Measurements from ENCODE around the gene SLIT3.

Gene SLIT3

DNA sequence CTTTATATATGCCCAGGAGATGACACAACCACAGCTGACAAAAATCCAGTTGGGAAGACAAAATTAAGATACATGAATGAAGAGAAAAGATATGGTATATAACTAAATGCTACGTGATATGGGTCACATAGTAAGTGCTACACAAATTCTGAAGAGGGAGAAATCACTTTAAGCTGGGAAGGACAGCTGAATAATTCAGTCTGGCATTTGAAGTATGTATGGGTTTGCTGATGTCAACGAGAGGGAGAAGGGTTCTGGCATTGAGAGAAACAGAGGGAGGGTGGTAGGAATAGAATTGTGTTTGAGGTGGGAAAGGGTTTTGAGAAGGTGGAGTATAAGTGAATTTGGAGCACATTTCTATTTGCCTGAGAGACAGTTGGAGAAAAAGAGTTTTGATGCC, 6.7 kb upstream of the SLIT3 start (continued):
- no peak for TF ChIP-seq CTCF (tag by site-specific recombination; IDR thresholded peaks at IDR 0.05)

GRCh38 chr5:169305366-169305765, 4.4 kb upstream of the SLIT3 start:
- H3K4me3 ChIP-seq (ENCODE audit: low read depth, low read length): no peak overlapping the region
- no peaks in the 10 kb centered on the region for H3K9me3 ChIP-seq (ENCODE audit: control insufficient read depth, insufficient read depth, low read depth, low read length)
- H3K4me1 ChIP-seq (ENCODE audit: control insufficient read depth, insufficient read depth, low read length): peaks cover 5% of the 10 kb centered on the region; the same call in 1 of the 2 replicates
- TF ChIP-seq ZNF658 (tag by site-specific recombination; IDR thresholded peaks at IDR 0.05) (no peak), HOXC10 (CRISPR knock-in tag; IDR thresholded peaks at IDR 0.05) (no peak), ZNF843 (tag by site-specific recombination; IDR thresholded peaks at IDR 0.05) (no peak), ZNF214 (tag by site-specific recombination; IDR thresholded peaks at IDR 0.05; ENCODE audit: borderline replicate concordance) (no peak), ZNF274 (IDR thresholded peaks at IDR 0.05; ENCODE audit: low read length) (no peak), ZNF274 (tag by site-specific recombination; IDR thresholded peaks at IDR 0.05; ENCODE audit: borderline replicate concordance) (no peak), PRDM1 (tag by site-specific recombination; IDR thresholded peaks at IDR 0.05) (no peak), ZNF10 (tag by site-specific recombination; IDR thresholded peaks at IDR 0.05) (no peak), ZBTB6 (tag by site-specific recombination; IDR thresholded peaks at IDR 0.05) (no peak), ZFP37 (tag by site-specific recombination; IDR thresholded peaks at IDR 0.05) (no peak), ZNF776 (tag by site-specific recombination; IDR thresholded peaks at IDR 0.05; ENCODE audit: borderline replicate concordance) (no peak), ZNF558 (tag by site-specific recombination; IDR thresholded peaks at IDR 0.05) (no peak), ZNF433 (tag by site-specific recombination; IDR thresholded peaks at IDR 0.05; ENCODE audit: low read depth) (no peak), OSR2 (tag by site-specific recombination; IDR thresholded peaks at IDR 0.05) (no peak)
- TF ChIP-seq, protein P1, sequence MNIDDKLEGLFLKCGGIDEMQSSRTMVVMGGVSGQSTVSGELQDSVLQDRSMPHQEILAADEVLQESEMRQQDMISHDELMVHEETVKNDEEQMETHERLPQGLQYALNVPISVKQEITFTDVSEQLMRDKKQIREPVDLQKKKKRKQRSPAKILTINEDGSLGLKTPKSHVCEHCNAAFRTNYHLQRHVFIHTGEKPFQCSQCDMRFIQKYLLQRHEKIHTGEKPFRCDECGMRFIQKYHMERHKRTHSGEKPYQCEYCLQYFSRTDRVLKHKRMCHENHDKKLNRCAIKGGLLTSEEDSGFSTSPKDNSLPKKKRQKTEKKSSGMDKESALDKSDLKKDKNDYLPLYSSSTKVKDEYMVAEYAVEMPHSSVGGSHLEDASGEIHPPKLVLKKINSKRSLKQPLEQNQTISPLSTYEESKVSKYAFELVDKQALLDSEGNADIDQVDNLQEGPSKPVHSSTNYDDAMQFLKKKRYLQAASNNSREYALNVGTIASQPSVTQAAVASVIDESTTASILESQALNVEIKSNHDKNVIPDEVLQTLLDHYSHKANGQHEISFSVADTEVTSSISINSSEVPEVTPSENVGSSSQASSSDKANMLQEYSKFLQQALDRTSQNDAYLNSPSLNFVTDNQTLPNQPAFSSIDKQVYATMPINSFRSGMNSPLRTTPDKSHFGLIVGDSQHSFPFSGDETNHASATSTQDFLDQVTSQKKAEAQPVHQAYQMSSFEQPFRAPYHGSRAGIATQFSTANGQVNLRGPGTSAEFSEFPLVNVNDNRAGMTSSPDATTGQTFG (tag by site-specific recombination; IDR thresholded peaks at IDR 0.05; ENCODE audit: borderline replicate concordance): no peak
- TF ChIP-seq, protein P2, sequence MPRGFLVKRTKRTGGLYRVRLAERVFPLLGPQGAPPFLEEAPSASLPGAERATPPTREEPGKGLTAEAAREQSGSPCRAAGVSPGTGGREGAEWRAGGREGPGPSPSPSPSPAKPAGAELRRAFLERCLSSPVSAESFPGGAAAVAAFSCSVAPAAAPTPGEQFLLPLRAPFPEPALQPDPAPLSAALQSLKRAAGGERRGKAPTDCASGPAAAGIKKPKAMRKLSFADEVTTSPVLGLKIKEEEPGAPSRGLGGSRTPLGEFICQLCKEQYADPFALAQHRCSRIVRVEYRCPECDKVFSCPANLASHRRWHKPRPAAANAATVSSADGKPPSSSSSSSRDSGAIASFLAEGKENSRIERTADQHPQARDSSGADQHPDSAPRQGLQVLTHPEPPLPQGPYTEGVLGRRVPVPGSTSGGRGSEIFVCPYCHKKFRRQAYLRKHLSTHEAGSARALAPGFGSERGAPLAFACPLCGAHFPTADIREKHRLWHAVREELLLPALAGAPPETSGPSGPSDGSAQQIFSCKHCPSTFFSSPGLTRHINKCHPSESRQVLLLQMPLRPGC (tag by site-specific recombination; IDR thresholded peaks at IDR 0.05): no peak
- H3K27ac ChIP-seq (ENCODE audit: extremely low read depth, low read depth, low read length): no peak overlapping the region
- POLR2A ChIA-PET: no interaction called here
- H3K36me3 ChIP-seq (ENCODE audit: control insufficient read depth in 2 of 2, insufficient read depth in 1 of 2, low read length in 2 of 2): no peaks in the 10 kb centered on the region
- CTCF ChIA-PET: interaction anchor here (0.6 to 0.7 kb wide), 2 partner anchors 283 to 331 kb away, joined by 3 read pairs; no protein-coding TSS in a partner anchor

DNA sequence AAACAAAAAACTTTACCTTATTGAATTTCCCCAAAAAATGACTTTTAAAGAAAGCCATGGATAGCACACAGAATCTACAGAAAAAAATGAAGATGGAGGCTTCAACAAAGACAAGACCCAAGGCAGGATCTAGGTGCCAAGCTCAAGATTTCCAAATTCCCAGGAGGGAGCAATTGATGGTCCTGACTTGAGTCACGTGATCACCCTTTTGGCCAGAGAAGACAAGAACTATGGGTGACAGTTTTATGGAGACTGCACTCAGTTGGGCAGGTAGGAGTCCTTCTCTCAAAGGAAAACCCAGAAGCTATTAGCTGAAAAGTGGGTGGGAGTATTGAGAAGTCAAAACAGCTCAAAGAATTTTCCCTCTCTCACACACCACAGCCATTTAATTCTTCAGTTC, 3.2 kb upstream of the SLIT3 start:
- CTCF ChIA-PET: interaction anchor here (0.6 to 4.2 kb wide), 4 partner anchors 70 to 317 kb away, joined by 3 to 25 read pairs (median 5); no protein-coding TSS in a partner anchor
- TF ChIP-seq ZNF112 (tag by site-specific recombination; IDR thresholded peaks at IDR 0.05): no peak
- TF ChIP-seq OVOL3 (tag by site-specific recombination; IDR thresholded peaks at IDR 0.05): no peak
- no peak for TF ChIP-seq ZNF341 (tag by site-specific recombination; IDR thresholded peaks at IDR 0.05; ENCODE audit: low read depth)
- TF ChIP-seq ZNF121 (tag by site-specific recombination; IDR thresholded peaks at IDR 0.05): no peak
- TF ChIP-seq ZNF19 (tag by site-specific recombination; IDR thresholded peaks at IDR 0.05; ENCODE audit: low read depth): no peak
- TF ChIP-seq ZFP41 (tag by site-specific recombination; IDR thresholded peaks at IDR 0.05; ENCODE audit: borderline replicate concordance): no peak
- TF ChIP-seq ZNF791 (tag by site-specific recombination; IDR thresholded peaks at IDR 0.05): no peak
- TF ChIP-seq ZNF280D (tag by site-specific recombination; IDR thresholded peaks at IDR 0.05): no peak

More for the DNA sequence above, 3.2 kb upstream of the SLIT3 start:
- Histone ChIP-seq H3K4me1 (ENCODE audit: control insufficient read depth, insufficient read depth, low read length) (peaks cover 5% of the 10 kb centered on the region; the same call in 1 of the 2 replicates), H3K27ac (ENCODE audit: extremely low read depth, low read depth, low read length) (no peak overlapping the region), H3K9me3 (ENCODE audit: control insufficient read depth, insufficient read depth, low read depth, low read length) (no peaks in the 10 kb centered on the region), H3K36me3 (ENCODE audit: control insufficient read depth in 2 of 2, insufficient read depth in 1 of 2, low read length in 2 of 2) (no peaks in the 10 kb centered on the region), H3K4me3 (ENCODE audit: low read depth, low read length) (no peak overlapping the region)
- POLR2A ChIA-PET: no interaction called here
